WERI-Rb-1 (cell line): ENCODE data around the gene ROR1.

Source experiments
- DNase-seq: peaks from one replicate; pipeline ENCODE4 v3.0.0-alpha.2; 2020
- H3K27ac ChIP-seq: fragments of 250-450 bp; sonication (Bioruptor Pico); 2 replicates; pipeline ENCODE4 v1.5.1; 2020; ENCODE audit warnings: mild to moderate bottlenecking, moderate library complexity
- H3K27me3 ChIP-seq: fragments of 250-450 bp; sonication (Bioruptor Pico); 2 replicates; pipeline ENCODE4 v1.5.1; 2021; ENCODE audit warnings: mild to moderate bottlenecking, low read depth, moderate library complexity; ENCODE audit not compliant: insufficient read depth, severe bottlenecking
- H3K36me3 ChIP-seq: fragments of 250-450 bp; sonication (Bioruptor Pico); 2 replicates; pipeline ENCODE4 v1.5.1; 2020; ENCODE audit warnings: mild to moderate bottlenecking, moderate library complexity
- H3K4me3 ChIP-seq: 2 replicates; pipeline ENCODE4 v1.5.1; 2011; ENCODE audit warnings: low read depth, mild to moderate bottlenecking, control low read depth, low read length
- H3K9me3 ChIP-seq: fragments of 250-450 bp; sonication (Bioruptor Pico); 2 replicates; pipeline ENCODE4 v1.5.1; 2021; ENCODE audit warnings: mild to moderate bottlenecking, moderate library complexity; ENCODE audit not compliant: severe bottlenecking
- CTCF ChIP-seq: IDR thresholded peaks from 2 replicates; pipeline ENCODE4 v1.5.1; 2011; ENCODE audit warnings: low read depth, mild to moderate bottlenecking, control low read depth, inconsistent platforms, low read length

ROR1 gene

DNA sequence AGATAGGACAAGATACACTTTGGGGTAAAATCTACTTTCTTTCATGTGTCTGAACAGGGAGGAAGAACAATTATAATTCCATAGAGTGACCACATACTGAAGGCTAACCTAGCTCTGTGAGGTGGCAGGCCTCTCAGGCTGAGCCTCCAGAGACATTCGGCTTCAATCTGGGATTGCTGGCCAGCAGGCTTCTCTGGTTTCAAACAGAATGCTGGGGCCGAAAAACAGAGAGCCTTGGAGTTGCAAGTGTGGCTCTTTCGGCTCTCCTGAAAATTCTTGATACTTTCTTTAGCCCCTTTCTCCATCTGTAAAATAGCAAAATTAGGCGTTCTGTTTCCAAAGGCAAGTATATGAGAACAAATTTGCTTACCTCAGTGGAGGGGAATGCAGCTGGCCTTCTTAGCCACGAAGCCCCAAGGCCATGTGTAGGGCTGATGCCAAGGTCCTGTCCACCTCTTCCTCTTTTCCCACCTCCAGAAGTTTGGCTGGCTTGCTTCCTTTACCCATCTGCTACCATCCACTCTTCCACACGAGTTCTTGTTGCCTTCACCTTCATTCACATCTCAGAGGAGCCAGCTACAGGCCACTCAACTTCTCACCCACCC lies 399.6 kb downstream of the ROR1 start:
- H3K27me3 ChIP-seq: no peaks in the 10 kb centered on the region
- TF ChIP-seq CTCF: no peak
- H3K4me3 ChIP-seq: no peak overlapping the region
- DNase-seq: no peak
- no peaks in the 10 kb centered on the region for H3K9me3 ChIP-seq
- no peak overlapping the region for H3K27ac ChIP-seq
- no peaks in the 10 kb centered on the region for H3K36me3 ChIP-seq

GRCh38 chr1:64175639-64176038 lies 401.8 kb downstream of the ROR1 start:
- Histone ChIP-seq H3K4me3 (no peak overlapping the region), H3K36me3 (no peaks in the 10 kb centered on the region), H3K27me3 (no peaks in the 10 kb centered on the region), H3K27ac (no peak overlapping the region), H3K9me3 (no peaks in the 10 kb centered on the region)
- no peak for DNase-seq
- TF ChIP-seq CTCF: no peak

GRCh38 chr1:64176659-64177058 lies 402.8 kb downstream of the ROR1 start:
- Histone ChIP-seq H3K27me3 (no peaks in the 10 kb centered on the region), H3K4me3 (no peak overlapping the region), H3K27ac (no peak overlapping the region), H3K9me3 (no peaks in the 10 kb centered on the region), H3K36me3 (no peaks in the 10 kb centered on the region)
- TF ChIP-seq CTCF: no peak
- DNase-seq: no peak

DNA sequence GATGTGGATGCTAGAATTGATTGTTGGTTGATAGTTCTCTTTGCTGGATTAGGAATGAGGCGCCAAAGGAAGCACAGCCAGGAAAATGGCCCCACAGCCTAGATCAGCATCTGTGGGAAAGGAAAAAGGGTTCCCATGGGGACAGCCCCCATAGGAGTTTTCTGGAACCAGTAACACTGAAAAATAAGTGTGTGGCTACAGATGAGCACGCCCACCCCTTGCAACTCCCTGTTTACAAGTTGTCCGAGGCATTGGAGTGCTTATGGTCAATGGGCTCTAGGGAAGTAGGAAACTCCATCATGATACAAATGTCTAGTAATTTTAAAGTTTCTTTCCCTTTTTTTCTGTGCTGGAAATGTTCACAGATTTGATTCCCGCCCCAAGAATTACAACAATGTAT lies 405.8 kb downstream of the ROR1 start:
- Histone ChIP-seq H3K4me3 (no peak overlapping the region), H3K27me3 (no peaks in the 10 kb centered on the region), H3K27ac (no peak overlapping the region), H3K36me3 (no peaks in the 10 kb centered on the region), H3K9me3 (no peaks in the 10 kb centered on the region)
- no peak for TF ChIP-seq CTCF
- DNase-seq: no peak

- no peaks in the 10 kb centered on the region for H3K36me3 ChIP-seq
- no peak overlapping the region for H3K27ac ChIP-seq
- no peak for TF ChIP-seq CTCF
- no peaks in the 10 kb centered on the region for H3K9me3 ChIP-seq
- H3K4me3 ChIP-seq: no peak overlapping the region
- DNase-seq: no peak
- H3K27me3 ChIP-seq: no peaks in the 10 kb centered on the region
Observed at GRCh38 chr1:64182207-64182606, 408.4 kb downstream of the ROR1 start.

DNA sequence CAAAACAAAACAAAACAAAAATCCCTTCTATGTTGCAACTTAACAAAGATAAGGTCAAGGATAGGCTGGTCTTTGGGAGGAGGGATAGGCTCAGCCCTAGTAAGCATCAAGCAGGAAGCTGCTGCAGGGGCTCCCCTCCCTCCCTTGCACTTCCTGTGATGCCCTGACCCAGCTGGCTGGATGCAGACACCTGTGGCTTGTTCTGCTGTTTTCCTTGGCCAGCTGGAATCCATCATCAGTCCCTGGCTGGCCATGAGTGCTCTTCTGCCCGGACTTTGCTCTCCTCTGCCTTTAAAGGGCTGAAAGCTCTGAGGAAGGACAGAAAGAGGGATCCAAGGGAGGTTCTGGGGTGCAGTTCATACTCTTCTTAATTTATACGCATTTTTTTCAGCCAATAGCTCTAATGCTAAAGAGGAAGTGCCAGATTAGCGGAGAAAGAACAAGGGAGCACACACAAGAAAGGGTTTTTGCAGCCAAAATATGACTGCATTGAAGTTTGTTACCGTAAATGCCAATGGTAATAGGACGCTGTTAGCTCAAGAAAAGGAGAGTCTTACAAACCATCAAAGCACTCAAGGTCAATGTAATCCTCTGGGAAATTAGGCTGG lies 409.7 kb downstream of the ROR1 start:
- Histone ChIP-seq H3K9me3 (no peaks in the 10 kb centered on the region), H3K4me3 (no peak overlapping the region), H3K27me3 (no peaks in the 10 kb centered on the region), H3K27ac (no peak overlapping the region), H3K36me3 (no peaks in the 10 kb centered on the region)
- no peak for DNase-seq
- no peak for TF ChIP-seq CTCF
